CD8-positive, alpha-beta memory T cell (primary cell): ENCODE data around the gene PPM1E. TPM values are rescaled to one million over a fixed set of nuclear protein-coding genes. Genes with fewer than 3 reads are reported as not detected.

Experiments used
- CTCF ChIA-PET: fragments of 350-600 bp; sonication (Branson Sonifier 250); formaldehyde crosslinking; loops from one replicate; lab custom pipeline; 2021; ENCODE audit warnings: antibody characterized with exemption; lab: Charles Lee
- POLR2A ChIA-PET: fragments of 350-600 bp; sonication (Branson Sonifier 250); formaldehyde crosslinking; loops from one replicate; lab custom pipeline; 2021; ENCODE audit warnings: antibody characterized with exemption; lab: Charles Lee
- DNase-seq, 5 donors: peaks; one replicate each; pipeline versions ENCODE4 v3.0.0 to v3.0.0-alpha.2; 2020 to 2022; ENCODE audit warnings: mixed read lengths in 1 of 5
- H3K27ac ChIP-seq: one replicate; pipeline ENCODE4 v1.7.0; 2013; ENCODE audit warnings: low read depth, mild to moderate bottlenecking, low read length, moderate library complexity
- H3K27me3 ChIP-seq: 2 replicates; pipeline ENCODE4 v1.7.0; 2013; ENCODE audit warnings: low read length, mild to moderate bottlenecking; ENCODE audit not compliant: insufficient read depth, poor library complexity, severe bottlenecking
- H3K36me3 ChIP-seq: 2 replicates; pipeline ENCODE4 v1.7.0; 2013; ENCODE audit warnings: mild to moderate bottlenecking, low read length, moderate library complexity; ENCODE audit not compliant: insufficient read depth
- H3K4me1 ChIP-seq: 2 replicates; pipeline ENCODE4 v1.7.0; 2013; ENCODE audit warnings: mild to moderate bottlenecking, low read length, moderate library complexity; ENCODE audit not compliant: insufficient read depth
- H3K4me3 ChIP-seq: 2 replicates; pipeline ENCODE4 v1.7.0; 2013; ENCODE audit warnings: mild to moderate bottlenecking, low read length
- H3K9me3 ChIP-seq: 2 replicates; pipeline ENCODE4 v1.7.0; 2013; ENCODE audit warnings: mild to moderate bottlenecking, low read length
- H3K27ac Mint-ChIP-seq, 8 donors: one replicate each; pipeline ENCODE4 v1.8.0; 2020 to 2021; ENCODE audit warnings: mixed read lengths in 8 of 8, mild to moderate bottlenecking in 6 of 8, inconsistent platforms in 3 of 8, moderate library complexity in 3 of 8
- H3K27me3 Mint-ChIP-seq, 2 donors: one replicate each; pipeline ENCODE4 v1.8.0; 2020 to 2021; ENCODE audit warnings: mixed read lengths in 2 of 2, mild to moderate bottlenecking in 1 of 2, moderate library complexity in 1 of 2
- H3K36me3 Mint-ChIP-seq, 3 donors: one replicate each; pipeline ENCODE4 v1.8.0; 2020 to 2021; ENCODE audit warnings: mixed read lengths in 3 of 3, inconsistent platforms in 1 of 3, mild to moderate bottlenecking in 1 of 3
- H3K4me1 Mint-ChIP-seq, 3 donors: one replicate each; pipeline ENCODE4 v1.8.0; 2020 to 2021; ENCODE audit warnings: mixed read lengths in 3 of 3, inconsistent platforms in 1 of 3, mild to moderate bottlenecking in 1 of 3
- H3K4me3 Mint-ChIP-seq, 7 donors: one replicate each; pipeline ENCODE4 v1.8.0; 2020 to 2021; ENCODE audit warnings: mixed read lengths in 7 of 7, mild to moderate bottlenecking in 6 of 7, moderate library complexity in 4 of 7, inconsistent platforms in 2 of 7
- H3K9me3 Mint-ChIP-seq, 5 donors: one replicate each; pipeline ENCODE4 v1.8.0; 2020 to 2022; ENCODE audit warnings: mixed read lengths in 5 of 5, mild to moderate bottlenecking in 3 of 5, moderate library complexity in 2 of 5, inconsistent platforms in 1 of 5
- polyA plus RNA-seq: library from polyadenylated mRNA; unstranded; fragments of 300-500 nt; fragmentation: Illumina TruSeq; gene quantifications from one replicate; pipeline ENCODE4 v1.2.3, GENCODE V29; 2021
- total RNA-seq, 2 experiments: library from RNA; stranded (reverse); gene quantifications; one replicate each; pipeline ENCODE4 v1.2.3, GENCODE V29; 2021

Gene PPM1E
- total and polyA plus RNA-seq, 3 experiments from 2014 or later, result 0.05 TPM; not detected in 2

- no peak overlapping the region for H3K4me3 ChIP-seq
- no peaks in the 10 kb centered on the region for H3K9me3 ChIP-seq
- H3K36me3 Mint-ChIP-seq, result peaks cover 6 to 44% (median 19%) of the 10 kb centered on the region in 3 donors
- POLR2A ChIA-PET, result no interaction called here
- H3K9me3 Mint-ChIP-seq, result no peaks in the 10 kb centered on the region
- H3K4me1 ChIP-seq, result peaks cover 9% of the 10 kb centered on the region
- peak overlapping the region in 3 of 8 donors; percentile 54 to 72 (median 63) for H3K27ac Mint-ChIP-seq
- no peak overlapping the region for H3K4me3 Mint-ChIP-seq
- H3K27me3 ChIP-seq, result no peaks in the 10 kb centered on the region
- H3K27me3 Mint-ChIP-seq, result no peaks in the 10 kb centered on the region
- no peak for DNase-seq
- peaks cover 13 to 19% (median 17%) of the 10 kb centered on the region in 3 donors for H3K4me1 Mint-ChIP-seq
- CTCF ChIA-PET, result interaction anchor here (1.3 to 2.3 kb wide), 2 partner anchors 414 to 484 kb away, joined by 6 to 13 read pairs; no protein-coding TSS in a partner anchor
- peaks cover 6% of the 10 kb centered on the region for H3K36me3 ChIP-seq
- no peak overlapping the region for H3K27ac ChIP-seq
Measured at GRCh38 chr17:59002848-59003247, 247.2 kb downstream of the PPM1E start.

- Histone ChIP-seq H3K27ac (no peak overlapping the region), H3K36me3 (peaks cover 2% of the 10 kb centered on the region), H3K4me3 (no peak overlapping the region), H3K4me1 (peaks cover 9% of the 10 kb centered on the region), H3K9me3 (no peaks in the 10 kb centered on the region), H3K27me3 (no peaks in the 10 kb centered on the region)
- Mint-ChIP-seq H3K4me1 (peaks cover 13 to 19% (median 17%) of the 10 kb centered on the region in 3 donors), H3K9me3 (no peaks in the 10 kb centered on the region), H3K27ac (peak overlapping the region; percentile 35 to 92 (median 72)), H3K36me3 (peaks cover 0 to 43% (median 9%) of the 10 kb centered on the region in 3 donors), H3K4me3 (no peak overlapping the region), H3K27me3 (no peaks in the 10 kb centered on the region)
- ChIA-PET POLR2A (no interaction called here), CTCF (interaction anchor here (0.7 to 2.3 kb wide), 5 partner anchors 318 to 485 kb away, joined by 3 to 13 read pairs (median 3); no protein-coding TSS in a partner anchor)
- no peak for DNase-seq
Measured at GRCh38 chr17:59003860-59004259, 248.2 kb downstream of the PPM1E start.

- peaks cover 9% of the 10 kb centered on the region for H3K4me1 ChIP-seq
- Mint-ChIP-seq H3K36me3 (peaks cover 0 to 39% (median 6%) of the 10 kb centered on the region in 3 donors), H3K9me3 (no peaks in the 10 kb centered on the region), H3K27ac (peak overlapping the region; percentile 66 to 94 (median 82)), H3K4me1 (peaks cover 13 to 19% (median 17%) of the 10 kb centered on the region in 3 donors), H3K4me3 (peak overlapping the region in 1 of 7 donors; percentile 15), H3K27me3 (no peaks in the 10 kb centered on the region)
- H3K4me3 ChIP-seq, result no peak overlapping the region
- peak; percentile 46 to 74 (median 57) for DNase-seq
- no peak overlapping the region for H3K27ac ChIP-seq
- no peaks in the 10 kb centered on the region for H3K9me3 ChIP-seq
- CTCF ChIA-PET, result interaction anchor here (0.8 to 2.9 kb wide), 17 partner anchors 10 to 486 kb away, joined by 3 to 16 read pairs (median 3); no protein-coding TSS in a partner anchor
- H3K36me3 ChIP-seq, result no peaks in the 10 kb centered on the region
- POLR2A ChIA-PET, result interaction anchor here (0.6 to 0.8 kb wide), 3 partner anchors 430 to 652 kb away, joined by 3 read pairs; partner anchors contain the start of gene SUPT4H1
- no peaks in the 10 kb centered on the region for H3K27me3 ChIP-seq
Measured at GRCh38 chr17:59004338-59005111, 248.9 kb downstream of the PPM1E start.

- DNase-seq, result no peak
- peaks cover 5% of the 10 kb centered on the region for H3K4me1 ChIP-seq
- ChIA-PET CTCF (interaction anchor here (1.4 to 1.5 kb wide), 2 partner anchors 430 to 489 kb away, joined by 3 to 7 read pairs; no protein-coding TSS in a partner anchor), POLR2A (no interaction called here)
- H3K27me3 Mint-ChIP-seq, result no peaks in the 10 kb centered on the region
- H3K4me1 Mint-ChIP-seq, result peaks cover 3 to 8% (median 4%) of the 10 kb centered on the region in 3 donors
- no peaks in the 10 kb centered on the region for H3K27me3 ChIP-seq
- no peak overlapping the region for H3K4me3 Mint-ChIP-seq
- H3K36me3 Mint-ChIP-seq, result peaks cover 0 to 48% (median 7%) of the 10 kb centered on the region in 3 donors
- no peak overlapping the region for H3K27ac ChIP-seq
- H3K9me3 Mint-ChIP-seq, result no peaks in the 10 kb centered on the region
- no peak overlapping the region for H3K4me3 ChIP-seq
- no peak overlapping the region for H3K27ac Mint-ChIP-seq
- H3K9me3 ChIP-seq, result no peaks in the 10 kb centered on the region
- peaks cover 6% of the 10 kb centered on the region for H3K36me3 ChIP-seq
Measured at GRCh38 chr17:59007995-59008394, 252.3 kb downstream of the PPM1E start.

- H3K4me1 ChIP-seq, result peaks cover 5% of the 10 kb centered on the region
- no peak overlapping the region for H3K27ac ChIP-seq
- no peaks in the 10 kb centered on the region for H3K9me3 Mint-ChIP-seq
- ChIA-PET CTCF (interaction anchor here (1.4 to 1.5 kb wide), 2 partner anchors 431 to 490 kb away, joined by 3 to 7 read pairs; no protein-coding TSS in a partner anchor), POLR2A (no interaction called here)
- H3K27ac Mint-ChIP-seq, result peak overlapping the region in 2 of 8 donors; percentile 8 to 92
- H3K27me3 ChIP-seq, result no peaks in the 10 kb centered on the region
- no peak for DNase-seq
- H3K4me3 ChIP-seq, result no peak overlapping the region
- H3K9me3 ChIP-seq, result no peaks in the 10 kb centered on the region
- H3K4me3 Mint-ChIP-seq, result no peak overlapping the region
- peaks cover 0 to 54% (median 8%) of the 10 kb centered on the region in 3 donors for H3K36me3 Mint-ChIP-seq
- peaks cover 6% of the 10 kb centered on the region for H3K36me3 ChIP-seq
- H3K4me1 Mint-ChIP-seq, result peaks cover 3 to 8% (median 4%) of the 10 kb centered on the region in 3 donors
- H3K27me3 Mint-ChIP-seq, result no peaks in the 10 kb centered on the region
Measured at GRCh38 chr17:59008737-59009136, 253.1 kb downstream of the PPM1E start.

- Mint-ChIP-seq H3K9me3 (no peaks in the 10 kb centered on the region), H3K4me3 (no peak overlapping the region), H3K27me3 (no peaks in the 10 kb centered on the region), H3K4me1 (no peaks in the 10 kb centered on the region), H3K36me3 (peaks cover 0 to 62% (median 12%) of the 10 kb centered on the region in 3 donors), H3K27ac (no peak overlapping the region)
- ChIA-PET CTCF (no interaction called here), POLR2A (no interaction called here)
- Histone ChIP-seq H3K36me3 (peaks cover 6% of the 10 kb centered on the region), H3K4me1 (no peaks in the 10 kb centered on the region), H3K9me3 (no peaks in the 10 kb centered on the region), H3K4me3 (no peak overlapping the region), H3K27ac (no peak overlapping the region), H3K27me3 (no peaks in the 10 kb centered on the region)
- no peak for DNase-seq
Measured at GRCh38 chr17:59010026-59010425, 254.4 kb downstream of the PPM1E start.

- peaks cover 6% of the 10 kb centered on the region for H3K36me3 ChIP-seq
- no peak overlapping the region for H3K4me3 ChIP-seq
- no peak overlapping the region for H3K27ac ChIP-seq
- CTCF ChIA-PET, result interaction anchor here (0.6 kb wide), 1 partner anchor 300 kb away, joined by 3 read pairs; no protein-coding TSS in a partner anchor
- H3K9me3 ChIP-seq, result no peaks in the 10 kb centered on the region
- no peaks in the 10 kb centered on the region for H3K27me3 ChIP-seq
- no peaks in the 10 kb centered on the region for H3K4me1 ChIP-seq
- H3K27ac Mint-ChIP-seq, result peak overlapping the region in 1 of 8 donors; percentile 45
- H3K4me3 Mint-ChIP-seq, result no peak overlapping the region
- no peaks in the 10 kb centered on the region for H3K27me3 Mint-ChIP-seq
- no peaks in the 10 kb centered on the region for H3K9me3 Mint-ChIP-seq
- no peaks in the 10 kb centered on the region for H3K4me1 Mint-ChIP-seq
- H3K36me3 Mint-ChIP-seq, result peaks cover 0 to 65% (median 14%) of the 10 kb centered on the region in 3 donors
- no peak for DNase-seq
- POLR2A ChIA-PET, result no interaction called here
Measured at GRCh38 chr17:59011975-59012374, 256.3 kb downstream of the PPM1E start.

- CTCF ChIA-PET, result interaction anchor here (1.3 kb wide), 1 partner anchor 13 kb away, joined by 3 read pairs; no protein-coding TSS in a partner anchor
- no peaks in the 10 kb centered on the region for H3K27me3 Mint-ChIP-seq
- no peaks in the 10 kb centered on the region for H3K36me3 ChIP-seq
Measured at GRCh38 chr17:59018019-59018418, 262.4 kb downstream of the PPM1E start.

More at GRCh38 chr17:59018019-59018418, 262.4 kb downstream of the PPM1E start:
- Histone ChIP-seq H3K4me3 (no peak overlapping the region), H3K27ac (no peak overlapping the region), H3K27me3 (no peaks in the 10 kb centered on the region), H3K4me1 (no peaks in the 10 kb centered on the region), H3K9me3 (no peaks in the 10 kb centered on the region)
- POLR2A ChIA-PET, result no interaction called here
- no peak for DNase-seq
- Mint-ChIP-seq H3K4me3 (no peak overlapping the region), H3K4me1 (peaks cover 0 to 2% (median 1%) of the 10 kb centered on the region in 3 donors), H3K36me3 (peaks cover 10 to 58% (median 11%) of the 10 kb centered on the region in 3 donors), H3K27ac (no peak overlapping the region), H3K9me3 (no peaks in the 10 kb centered on the region)
